GM10248 (cell line): ENCODE results near the gene ZBTB40.

ENCODE experiments used
- CTCF ChIA-PET: fragments of 300-600 bp; sonication (Branson Sonifier 250); formaldehyde crosslinking; extraction: SDS; loops from one replicate; lab custom pipeline; 2021; ENCODE audit warnings: antibody characterized with exemption; lab: Yijun Ruan, JAX
- POLR2A ChIA-PET: fragments of 350-650 bp; sonication (Branson Sonifier 250); formaldehyde crosslinking; extraction: SDS; loops from one replicate; lab custom pipeline; 2020; ENCODE audit warnings: antibody characterized with exemption; lab: Yijun Ruan, JAX
- DNase-seq: peaks from one replicate; pipeline ENCODE4 v3.0.0; 2012; ENCODE audit errors: extremely low spot score
- CTCF ChIP-seq: IDR thresholded peaks from 2 replicates; pipeline ENCODE4 v1.5.1; 2012; ENCODE audit warnings: mild to moderate bottlenecking, low read depth; ENCODE audit errors: extremely low read depth, missing control alignments, control extremely low read depth

ZBTB40 gene

GRCh38 chr1:22451702-22452480, at the start of gene ZBTB40:
Gene ZBTB40, plus strand, starts transcription at chr1:22451851. Its CDS starts 38,098 bp downstream, at chr1:22489949.
- TF ChIP-seq CTCF = no peak
- DNase-seq = peak; percentile 96
- CTCF ChIA-PET = interaction anchor here (0.9 to 1.0 kb wide), 2 partner anchors 11 to 22 kb away, joined by 3 to 6 read pairs; no protein-coding TSS in a partner anchor
- POLR2A ChIA-PET = interaction anchor here (0.5 kb wide), 1 partner anchor 1793 kb away, joined by 3 read pairs; no protein-coding TSS in a partner anchor

- no peak for TF ChIP-seq CTCF
- ChIA-PET POLR2A (no interaction called here), CTCF (interaction anchor here (0.8 to 0.9 kb wide), 2 partner anchors 14 to 239 kb away, joined by 3 to 5 read pairs; no protein-coding TSS in a partner anchor)
- DNase-seq = no peak
Observed at GRCh38 chr1:22402356-22403053, 49.1 kb upstream of the ZBTB40 start.

- POLR2A ChIA-PET = no interaction called here
- CTCF ChIA-PET = interaction anchor here (1.1 kb wide), 1 partner anchor 12 kb away, joined by 7 read pairs; no protein-coding TSS in a partner anchor
- DNase-seq = no peak
- no peak for TF ChIP-seq CTCF
Observed at GRCh38 chr1:22404486-22404885, 47.2 kb upstream of the ZBTB40 start.

- ChIA-PET CTCF (interaction anchor here (2.9 kb wide), 1 partner anchor 10 kb away, joined by 15 read pairs; no protein-coding TSS in a partner anchor), POLR2A (no interaction called here)
Observed at GRCh38 chr1:22406722-22407495, 44.7 kb upstream of the ZBTB40 start.

GRCh38 chr1:22408230-22408629, 43.4 kb upstream of the ZBTB40 start:
- no peak for DNase-seq
- ChIA-PET POLR2A (no interaction called here), CTCF (interaction anchor here (0.8 to 2.9 kb wide), 3 partner anchors 8 to 277 kb away, joined by 3 to 15 read pairs (median 3); no protein-coding TSS in a partner anchor)

More at GRCh38 chr1:22406722-22407495, 44.7 kb upstream of the ZBTB40 start:
- DNase-seq = no peak
- no peak for TF ChIP-seq CTCF

More at GRCh38 chr1:22408230-22408629, 43.4 kb upstream of the ZBTB40 start:
- TF ChIP-seq CTCF = no peak
